GM23338 (cell line): Measurements from ENCODE around the gene SEPHS1. TPM values are rescaled to one million over a fixed set of nuclear protein-coding genes. Genes with fewer than 3 reads are reported as not detected.

Source experiments
- ATAC-seq: fragments of 200-7000 bp; cut with Tn5 transposase; 3 replicates; pipeline ENCODE4 v1.9.1; 2020
- DNase-seq: peaks from one replicate; pipeline ENCODE4 v3.0.0-alpha.2; 2015; ENCODE audit warnings: low spot score
- H2AFZ ChIP-seq: fragments of 200-600 bp; sonication (generic); 2 replicates; pipeline ENCODE4 v1.8.0; 2016; ENCODE audit warnings: antibody characterized with exemption, mild to moderate bottlenecking, moderate library complexity
- H3F3A ChIP-seq: fragments of 200-600 bp; sonication (generic); replicated peaks from 2 replicates; pipeline ENCODE4 v1.8.0; 2017; ENCODE audit warnings: antibody characterized with exemption, mixed run types, low read depth
- H3K27ac ChIP-seq: fragments of 200-600 bp; sonication (generic); 2 replicates; pipeline ENCODE4 v1.6.1; 2016; ENCODE audit warnings: low read depth
- H3K27me3 ChIP-seq: fragments of 200-600 bp; sonication (generic); 2 replicates; pipeline ENCODE4 v1.8.0; 2016; ENCODE audit warnings: mild to moderate bottlenecking, mixed run types, moderate library complexity; ENCODE audit not compliant: insufficient read depth
- H3K36me3 ChIP-seq: fragments of 200-600 bp; sonication (generic); 2 replicates; pipeline ENCODE4 v1.8.0; 2016; ENCODE audit warnings: mild to moderate bottlenecking; ENCODE audit not compliant: insufficient read depth
- H3K4me1 ChIP-seq: fragments of 200-600 bp; sonication (generic); 2 replicates; pipeline ENCODE4 v1.8.0; 2016; ENCODE audit warnings: mild to moderate bottlenecking, moderate library complexity; ENCODE audit not compliant: insufficient read depth
- H3K4me2 ChIP-seq: fragments of 200-600 bp; sonication (generic); 2 replicates; pipeline ENCODE4 v1.7.1; 2017; ENCODE audit warnings: mixed run types
- H3K4me3 ChIP-seq: fragments of 200-600 bp; sonication (generic); 2 replicates; pipeline ENCODE4 v1.6.1; 2016; ENCODE audit warnings: mixed run types
- H3K79me2 ChIP-seq: fragments of 200-600 bp; sonication (generic); replicated peaks from 2 replicates; pipeline ENCODE4 v1.8.0; 2017; ENCODE audit warnings: mild to moderate bottlenecking; ENCODE audit not compliant: insufficient read depth
- H3K9me2 ChIP-seq: fragments of 200-600 bp; sonication (generic); 2 replicates; pipeline ENCODE4 v1.8.0; 2017; ENCODE audit not compliant: insufficient read depth
- H4K20me1 ChIP-seq: fragments of 200-600 bp; sonication (generic); replicated peaks from 2 replicates; pipeline ENCODE4 v1.8.0; 2017; ENCODE audit warnings: mild to moderate bottlenecking; ENCODE audit not compliant: insufficient read depth
- H3K27ac Mint-ChIP-seq: 2 replicates; pipeline ENCODE4 v1.8.0; 2020; ENCODE audit warnings: inconsistent platforms, mild to moderate bottlenecking, moderate library complexity, mixed read lengths
- H3K27me3 Mint-ChIP-seq: 3 replicates; pipeline ENCODE4 v1.8.0; 2022; ENCODE audit warnings: low read depth, mild to moderate bottlenecking, moderate library complexity, mixed read lengths, inconsistent platforms; ENCODE audit not compliant: insufficient read depth, poor library complexity
- H3K36me3 Mint-ChIP-seq: 3 replicates; pipeline ENCODE4 v1.8.0; 2021; ENCODE audit warnings: low read depth, mild to moderate bottlenecking, inconsistent platforms, moderate library complexity, mixed read lengths
- H3K4me1 Mint-ChIP-seq: 3 replicates; pipeline ENCODE4 v1.8.0; 2020; ENCODE audit warnings: mild to moderate bottlenecking, inconsistent platforms, mixed read lengths
- H3K4me3 Mint-ChIP-seq: 3 replicates; pipeline ENCODE4 v1.8.0; 2021; ENCODE audit warnings: moderate library complexity, mild to moderate bottlenecking, inconsistent platforms, mixed read lengths
- H3K9me3 Mint-ChIP-seq: 3 replicates; pipeline ENCODE4 v1.8.0; 2020; ENCODE audit warnings: moderate library complexity, mild to moderate bottlenecking, inconsistent platforms, mixed read lengths
- CREB1 ChIP-seq: fragments of 250-450 bp; sonication (Bioruptor Pico); IDR thresholded peaks from 2 replicates; pipeline ENCODE4 v1.5.0; 2020; ENCODE audit warnings: low read depth, mild to moderate bottlenecking, moderate library complexity
- CTCF ChIP-seq, 2 experiments: fragments of 200-600 bp in 1 of 2; sonication (generic) in 1 of 2; conservative IDR thresholded peaks; 2 replicates each; pipeline versions ENCODE4 v1.5.1 to v1.6.1; 2016 to 2017; ENCODE audit warnings: antibody characterized with exemption in 2 of 2, low read depth in 2 of 2, mild to moderate bottlenecking in 2 of 2, moderate library complexity in 1 of 2
- EZH2 ChIP-seq: fragments of 200-600 bp; sonication (generic); IDR thresholded peaks from one replicate; pipeline ENCODE4 v1.8.0; 2017; ENCODE audit warnings: antibody characterized with exemption, mild to moderate bottlenecking, low read depth; ENCODE audit not compliant: unreplicated experiment
- EZH2phosphoT487 ChIP-seq: fragments of 200-600 bp; sonication (generic); IDR thresholded peaks from one replicate; pipeline ENCODE4 v1.8.1; 2018; ENCODE audit warnings: antibody characterized with exemption; ENCODE audit not compliant: unreplicated experiment
- JUNB ChIP-seq: IDR thresholded peaks from one replicate; pipeline ENCODE4 v1.6.1; 2016; ENCODE audit warnings: antibody characterized with exemption; ENCODE audit not compliant: unreplicated experiment
- NANOG ChIP-seq: IDR thresholded peaks from 2 replicates; pipeline ENCODE4 v1.6.1; 2016; ENCODE audit warnings: antibody characterized with exemption, borderline replicate concordance
- POLR2AphosphoS5 ChIP-seq: IDR thresholded peaks from 2 replicates; pipeline ENCODE4 v1.6.1; 2016; ENCODE audit warnings: antibody characterized with exemption, low read depth
- REST ChIP-seq: IDR thresholded peaks from one replicate; pipeline ENCODE4 v1.6.1; 2018; ENCODE audit warnings: antibody characterized with exemption; ENCODE audit not compliant: unreplicated experiment
- STAT1 ChIP-seq: IDR thresholded peaks from one replicate; pipeline ENCODE4 v1.6.1; 2016; ENCODE audit warnings: antibody characterized with exemption; ENCODE audit not compliant: unreplicated experiment
- ZNF114 ChIP-seq: fragments of 250-450 bp; sonication (Bioruptor Pico); IDR thresholded peaks from 2 replicates; pipeline ENCODE4 v1.5.0; 2020; ENCODE audit warnings: mild to moderate bottlenecking, moderate library complexity
- ZNF331 ChIP-seq: fragments of 250-450 bp; sonication (Bioruptor Pico); IDR thresholded peaks from 2 replicates; pipeline ENCODE4 v1.5.0; 2020; ENCODE audit warnings: low read depth, mild to moderate bottlenecking, moderate library complexity
- ZNF462 ChIP-seq: fragments of 250-450 bp; sonication (Bioruptor Pico); IDR thresholded peaks from 2 replicates; pipeline ENCODE4 v1.5.0; 2020; ENCODE audit warnings: mild to moderate bottlenecking, moderate library complexity
- polyA plus RNA-seq: library from polyadenylated mRNA; unstranded; fragments of >200 nt; fragmentation: Nextera tagmentation; extraction: Ambion mirVana; gene quantifications from 2 replicates; pipeline ENCODE4 v1.2.1, GENCODE V29; 2016
- total RNA-seq: library from RNA; depleted of rRNA; stranded (reverse); fragments of >200 nt; shearing (Covaris generic); gene quantifications from 2 replicates; pipeline ENCODE4 v1.2.3, GENCODE V29; 2014
- TF ChIP-seq, protein P1 (sequence below): IDR thresholded peaks from 2 replicates; pipeline ENCODE4 v1.6.1; 2016; ENCODE audit warnings: antibody characterized with exemption

The SEPHS1 gene
- total and polyA plus RNA-seq, 2 experiments from 2014 or later: 260 to 609 TPM

GRCh38 chr10:13349463-13350274, 1.6 kb upstream of the SEPHS1 start:
- Histone ChIP-seq H3K36me3 (peaks cover 7% of the 10 kb centered on the region), H3K27ac (peak overlapping the region; percentile 100), H3K9me2 (no peaks in the 10 kb centered on the region), H2AFZ (no peak overlapping the region), H3F3A (peaks cover 33% of the 10 kb centered on the region), H3K27me3 (no peaks in the 10 kb centered on the region), H3K4me3 (peak overlapping the region; percentile 70), H3K4me2 (peak overlapping the region; percentile 82), H3K79me2 (peaks cover 25% of the 10 kb centered on the region), H4K20me1 (peaks cover 13% of the 10 kb centered on the region), H3K4me1 (peaks cover 46% of the 10 kb centered on the region)
- peak; percentile 51 for ATAC-seq
- Mint-ChIP-seq H3K4me1 (peaks cover 54% of the 10 kb centered on the region), H3K27me3 (peaks cover 49% of the 10 kb centered on the region), H3K27ac (peak overlapping the region; percentile 100), H3K36me3 (peaks cover 28% of the 10 kb centered on the region), H3K4me3 (peak overlapping the region; percentile 93), H3K9me3 (no peaks in the 10 kb centered on the region; the same call in 1 of the 3 replicates)
- TF ChIP-seq POLR2AphosphoS5 (peak; percentile 95), EZH2 (no peak), CTCF (conservative IDR thresholded peaks at IDR 0.05; ENCODE audit: low read depth in 2 of 2) (no peak), STAT1 (no peak), ZNF331 (CRISPR knock-in tag) (no peak), NANOG (peak; percentile 85; the same call in 1 of the 2 replicates), ZNF462 (CRISPR knock-in tag) (peak; percentile 7; the same call in 1 of the 2 replicates), EZH2phosphoT487 (no peak), REST (peak; percentile 61), CREB1 (CRISPR knock-in tag) (no peak; the same call in 1 of the 2 replicates), JUNB (no peak), ZNF114 (CRISPR knock-in tag) (no peak)
- TF ChIP-seq, protein P1, sequence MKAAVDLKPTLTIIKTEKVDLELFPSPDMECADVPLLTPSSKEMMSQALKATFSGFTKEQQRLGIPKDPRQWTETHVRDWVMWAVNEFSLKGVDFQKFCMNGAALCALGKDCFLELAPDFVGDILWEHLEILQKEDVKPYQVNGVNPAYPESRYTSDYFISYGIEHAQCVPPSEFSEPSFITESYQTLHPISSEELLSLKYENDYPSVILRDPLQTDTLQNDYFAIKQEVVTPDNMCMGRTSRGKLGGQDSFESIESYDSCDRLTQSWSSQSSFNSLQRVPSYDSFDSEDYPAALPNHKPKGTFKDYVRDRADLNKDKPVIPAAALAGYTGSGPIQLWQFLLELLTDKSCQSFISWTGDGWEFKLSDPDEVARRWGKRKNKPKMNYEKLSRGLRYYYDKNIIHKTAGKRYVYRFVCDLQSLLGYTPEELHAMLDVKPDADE: peak; percentile 59; the same call in 1 of the 2 replicates
- peak; percentile 97 for DNase-seq
